HG02973 (cell line): ENCODE measurements around the gene BPI.
"Not testable (repeated sequence)": the region's sequence is repeated elsewhere in the genome, so short reads cannot be mapped to it uniquely, and the experiment has no call there.

Experiments used
- ATAC-seq: cut with Tn5 transposase; IDR thresholded peaks from one replicate; pipeline ENCODE4 v1.9.1; 2021; ENCODE audit warnings: moderate library complexity; ENCODE audit not compliant: unreplicated experiment

BPI gene

GRCh38 chr20:38331814-38332213 is 27.9 kb downstream of the BPI start:
- ATAC-seq, result no peak

GRCh38 chr20:38334016-38334415 is 30.1 kb downstream of the BPI start:
- no peak for ATAC-seq

- no peak for ATAC-seq
Measured at GRCh38 chr20:38336726-38337125, 32.8 kb downstream of the BPI start.

- ATAC-seq, result no peak
Measured at GRCh38 chr20:38337561-38338140, 33.7 kb downstream of the BPI start.

- no peak for ATAC-seq
Measured at GRCh38 chr20:38338849-38339520, 35.0 kb downstream of the BPI start.

- not testable (repeated sequence) for ATAC-seq
Measured at GRCh38 chr20:38339521-38339896, 35.6 kb downstream of the BPI start.

- no peak for ATAC-seq
Measured at GRCh38 chr20:38339997-38340396, 36.0 kb downstream of the BPI start.

GRCh38 chr20:38340693-38341092 is 36.7 kb downstream of the BPI start:
- no peak for ATAC-seq

GRCh38 chr20:38342216-38342615 is 38.3 kb downstream of the BPI start:
- ATAC-seq, result no peak

GRCh38 chr20:38342713-38343310 is 38.9 kb downstream of the BPI start:
- ATAC-seq, result no peak

- ATAC-seq, result no peak
Measured at GRCh38 chr20:38343311-38344106, 39.6 kb downstream of the BPI start.

- ATAC-seq, result no peak
Measured at GRCh38 chr20:38344107-38344701, 40.2 kb downstream of the BPI start.

GRCh38 chr20:38345643-38346042 is 41.7 kb downstream of the BPI start:
- ATAC-seq, result no peak

GRCh38 chr20:38346247-38346651 is 42.3 kb downstream of the BPI start, which contains the start of gene LBP:
Gene LBP (plus strand): TSS chr20:38346482. CDS start chr20:38346517, 35 bp downstream.
- no peak for ATAC-seq

GRCh38 chr20:38346741-38347140 is 42.8 kb downstream of the BPI start:
- ATAC-seq, result no peak

- ATAC-seq, result no peak
Measured at GRCh38 chr20:38349856-38350255, 45.9 kb downstream of the BPI start.

- no peak for ATAC-seq
Measured at GRCh38 chr20:38350879-38351775, 47.2 kb downstream of the BPI start.

GRCh38 chr20:38353316-38353715 is 49.4 kb downstream of the BPI start:
- no peak for ATAC-seq

GRCh38 chr20:38354227-38354626 is 50.3 kb downstream of the BPI start:
- ATAC-seq, result no peak
